Activated gamma-delta T cell treated with Interleukin-2 at 50 U/mL for 16 hours (primary cell): ENCODE results near the gene XG.
A peak's percentile ranks its signal among the peaks of the same experiment; 100 is the strongest.
"Not testable (repeated sequence)": the region's sequence is repeated elsewhere in the genome, so short reads cannot be mapped to it uniquely, and the experiment has no call there.

Experiments used
- DNase-seq: peaks from one replicate; pipeline ENCODE4 v3.0.0-alpha.2; 2020

The XG gene

DNA sequence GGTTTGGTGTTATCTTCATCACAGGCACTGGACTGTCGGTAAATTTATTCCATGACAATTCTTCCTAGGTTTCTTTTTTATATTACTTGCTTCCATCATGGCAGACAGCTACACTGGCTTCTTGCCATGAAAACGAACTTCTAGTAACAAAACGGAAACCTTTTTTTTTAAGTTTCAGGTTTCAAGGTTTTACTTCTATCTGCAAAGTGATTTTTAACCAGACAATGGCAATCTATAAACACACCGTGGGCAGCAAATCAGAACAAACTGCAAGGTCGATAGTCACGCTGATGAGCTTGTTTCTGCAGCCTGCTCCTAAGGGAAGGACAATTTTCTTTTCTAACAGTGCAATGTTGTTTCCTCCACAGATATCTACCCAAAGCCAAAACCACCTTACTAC, 29.9 kb downstream of the XG start:
- DNase-seq = no peak

- no peak for DNase-seq
Measured at GRCh38 chrX:2782171-2782570, 30.3 kb downstream of the XG start.

DNA sequence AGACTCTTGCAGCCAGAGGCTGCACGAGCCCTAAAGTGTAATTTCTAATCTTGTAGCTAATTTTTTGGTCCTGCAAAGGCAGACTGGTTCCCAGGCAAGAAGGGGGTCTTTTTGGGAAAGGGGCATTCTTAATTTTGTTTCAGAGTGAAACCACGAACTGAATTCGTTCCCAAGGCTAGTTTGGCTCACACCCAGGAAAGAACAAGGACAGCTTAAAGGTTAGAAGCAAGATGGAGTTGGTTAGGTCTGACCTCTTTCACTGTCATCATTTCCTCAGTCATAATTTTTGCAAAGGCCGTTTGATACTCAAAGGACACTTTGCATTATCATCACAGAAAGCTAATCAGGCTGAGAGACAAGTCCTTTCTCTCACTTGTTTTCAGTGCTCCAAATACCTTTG, 30.9 kb downstream of the XG start:
- DNase-seq = no peak

GRCh38 chrX:2784026-2784425, 32.2 kb downstream of the XG start:
- no peak for DNase-seq

GRCh38 chrX:2785538-2785937, 33.7 kb downstream of the XG start:
- no peak for DNase-seq

DNA sequence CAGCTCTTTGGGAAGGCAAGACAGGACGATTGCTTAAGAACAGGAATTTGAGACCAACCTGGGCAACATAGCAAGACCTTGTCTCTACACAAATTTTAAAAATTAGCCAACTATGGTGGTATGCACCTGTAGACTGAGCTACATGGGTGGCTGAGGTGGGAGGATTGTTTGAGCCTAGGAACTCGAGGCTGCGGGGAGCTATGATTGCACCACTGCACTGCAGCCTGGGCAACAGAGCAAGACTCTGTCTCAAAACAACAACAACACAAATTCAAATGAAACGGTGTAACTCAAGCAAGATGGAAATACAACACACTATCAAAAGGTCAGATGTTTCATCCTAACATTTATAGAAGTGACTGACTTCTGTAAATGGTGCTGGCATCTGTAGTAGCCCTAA, 37.1 kb downstream of the XG start:
- no peak for DNase-seq

GRCh38 chrX:2789569-2789968, 37.7 kb downstream of the XG start:
- no peak for DNase-seq

DNA sequence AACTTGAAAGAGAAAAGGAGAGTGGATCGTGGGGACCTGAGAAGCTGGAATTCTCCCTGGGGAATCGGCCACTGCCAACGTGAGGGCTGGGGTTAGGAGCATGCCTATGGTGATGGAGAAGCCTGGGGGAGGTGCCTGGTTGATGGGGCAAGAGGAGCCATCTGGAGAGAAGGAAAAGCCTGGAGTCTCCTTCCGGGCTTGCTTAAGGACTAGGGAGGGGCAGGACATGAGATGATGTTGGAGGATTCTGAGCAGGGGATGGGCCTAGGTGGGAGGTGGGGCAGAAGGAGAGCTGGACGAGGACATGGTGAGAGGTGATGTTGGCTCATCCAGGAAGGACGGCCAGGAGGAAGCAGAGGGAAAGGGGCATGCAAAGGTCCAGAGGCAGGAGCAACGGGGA, 41.9 kb downstream of the XG start:
- DNase-seq = no peak

DNA sequence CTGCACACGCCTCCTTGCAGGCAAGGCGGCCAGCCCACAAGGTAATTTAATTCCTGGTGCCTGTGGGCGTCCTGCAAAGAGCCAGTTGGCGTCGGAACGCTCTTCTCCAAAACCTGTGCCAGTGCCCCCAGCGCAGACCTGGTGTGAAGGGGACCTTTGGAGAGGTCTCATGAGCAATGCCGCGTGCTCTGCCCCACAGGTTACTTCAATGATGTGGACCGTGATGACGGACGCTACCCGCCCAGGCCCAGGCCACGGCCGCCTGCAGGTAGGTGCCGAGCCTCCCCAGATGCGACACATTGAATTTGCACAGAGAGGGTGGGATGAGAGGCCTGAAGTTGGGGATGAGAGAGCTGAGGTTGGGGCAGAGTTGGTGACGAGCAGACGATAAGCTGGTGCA, 42.5 kb downstream of the XG start:
- DNase-seq = no peak

DNA sequence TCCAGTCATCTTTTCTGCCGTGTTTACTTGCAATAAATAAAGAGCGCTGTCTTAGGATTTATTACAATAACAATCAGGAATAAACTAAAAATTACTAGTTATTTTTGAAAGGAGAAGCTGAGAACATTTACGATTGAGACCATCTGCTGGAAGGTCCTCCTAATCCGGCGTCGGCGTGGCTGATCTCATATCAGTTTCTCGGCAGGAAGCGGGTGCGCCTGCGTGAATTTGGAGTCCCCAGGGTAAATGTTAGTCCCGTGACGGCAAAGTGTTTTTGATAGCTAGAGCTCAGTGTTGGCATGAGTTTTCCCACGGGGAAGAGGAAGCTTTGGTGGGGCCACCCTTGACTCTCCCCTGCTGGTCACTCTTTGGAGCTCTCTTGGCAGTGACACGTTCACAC, 45.0 kb downstream of the XG start:
- not testable (repeated sequence) for DNase-seq

GRCh38 chrX:2799369-2799768, 47.5 kb downstream of the XG start:
- DNase-seq = no peak

DNA sequence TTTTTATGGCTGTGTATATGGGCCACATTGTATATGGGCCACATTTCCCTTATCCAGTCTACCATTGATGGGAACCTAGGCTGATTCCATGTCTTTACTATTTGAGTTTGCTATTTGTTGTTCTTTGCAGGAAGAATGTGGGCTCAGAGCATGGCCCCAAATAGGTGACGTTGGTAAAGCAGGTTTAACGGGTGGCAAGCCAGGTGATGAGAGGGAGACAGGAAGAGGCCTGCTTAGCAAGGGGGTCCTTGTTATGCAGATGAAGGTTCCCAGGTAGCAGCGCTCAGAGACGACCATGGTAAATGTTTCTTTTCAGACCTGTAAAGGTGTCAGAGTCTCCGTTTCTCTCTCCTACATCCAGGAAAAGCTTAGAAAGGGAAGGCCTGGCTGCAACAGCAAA, 48.1 kb downstream of the XG start:
- not testable (repeated sequence) for DNase-seq

GRCh38 chrX:2801223-2801622, 49.4 kb downstream of the XG start:
- no peak for DNase-seq

DNA sequence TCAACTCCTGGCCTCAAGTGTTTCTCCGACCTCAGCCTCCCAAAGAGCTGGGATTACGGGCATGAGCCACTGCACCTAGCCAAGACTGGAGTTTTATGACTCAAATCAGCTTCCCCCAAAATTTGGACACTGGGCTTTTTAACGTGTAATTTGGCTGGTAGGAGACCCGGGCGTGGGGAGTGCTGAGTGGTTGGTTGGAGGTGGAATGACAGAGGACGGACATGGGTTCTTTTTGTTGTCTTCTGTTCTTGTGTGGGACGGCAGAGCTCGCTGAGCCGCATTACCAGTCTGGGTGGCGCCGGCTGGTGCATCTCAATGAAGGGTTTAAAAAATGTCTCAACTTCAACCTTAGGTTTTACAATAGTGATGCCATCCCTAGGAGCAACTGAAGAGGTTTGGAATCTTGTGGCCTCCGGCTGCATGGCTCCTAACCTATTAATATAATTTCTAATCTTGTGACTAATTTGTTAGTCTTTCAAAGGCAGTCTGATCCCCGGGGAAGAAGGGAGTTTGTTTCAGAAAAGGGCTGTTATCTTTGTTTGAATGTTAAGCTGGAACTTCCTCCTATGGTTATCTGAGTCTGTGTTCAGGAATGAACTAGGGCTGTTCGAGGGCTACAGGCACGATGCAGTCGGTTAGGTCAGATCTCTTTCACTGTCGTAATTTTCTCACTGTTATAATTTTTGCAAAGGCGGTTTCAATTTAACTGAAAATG, 50.7 kb downstream of the XG start:
- not testable (repeated sequence) for DNase-seq

GRCh38 chrX:2803486-2803885, 51.6 kb downstream of the XG start:
- not testable (repeated sequence) for DNase-seq

GRCh38 chrX:2804106-2804843, 52.4 kb downstream of the XG start:
- not testable (repeated sequence) for DNase-seq

DNA sequence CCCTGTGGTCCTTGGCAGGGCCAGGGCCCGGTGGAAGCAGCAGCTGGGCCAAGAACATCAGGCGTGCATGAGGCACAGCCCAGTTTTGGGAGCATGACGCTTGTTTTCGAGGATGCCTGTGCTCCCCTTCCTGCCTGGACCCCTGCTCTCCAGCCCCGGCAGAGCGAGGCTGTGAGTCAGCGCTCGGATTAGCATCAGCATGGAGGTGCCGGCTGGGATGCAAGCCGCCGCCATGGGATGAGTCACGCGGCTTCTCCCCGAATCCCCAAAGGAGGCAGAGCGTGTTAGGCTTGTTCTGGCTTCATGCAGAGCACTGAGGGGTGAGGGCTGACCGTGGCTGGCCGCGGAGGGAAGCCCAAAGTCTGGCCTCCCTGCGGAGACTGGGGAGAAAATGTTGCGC, 53.0 kb downstream of the XG start:
- not testable (repeated sequence) for DNase-seq

GRCh38 chrX:2811271-2811670, 59.4 kb downstream of the XG start:
- DNase-seq = no peak

- peak; percentile 52 for DNase-seq
Measured at GRCh38 chrX:2812161-2812907, 60.5 kb downstream of the XG start.

- DNase-seq = no peak
Measured at GRCh38 chrX:2817036-2817435, 65.2 kb downstream of the XG start.

DNA sequence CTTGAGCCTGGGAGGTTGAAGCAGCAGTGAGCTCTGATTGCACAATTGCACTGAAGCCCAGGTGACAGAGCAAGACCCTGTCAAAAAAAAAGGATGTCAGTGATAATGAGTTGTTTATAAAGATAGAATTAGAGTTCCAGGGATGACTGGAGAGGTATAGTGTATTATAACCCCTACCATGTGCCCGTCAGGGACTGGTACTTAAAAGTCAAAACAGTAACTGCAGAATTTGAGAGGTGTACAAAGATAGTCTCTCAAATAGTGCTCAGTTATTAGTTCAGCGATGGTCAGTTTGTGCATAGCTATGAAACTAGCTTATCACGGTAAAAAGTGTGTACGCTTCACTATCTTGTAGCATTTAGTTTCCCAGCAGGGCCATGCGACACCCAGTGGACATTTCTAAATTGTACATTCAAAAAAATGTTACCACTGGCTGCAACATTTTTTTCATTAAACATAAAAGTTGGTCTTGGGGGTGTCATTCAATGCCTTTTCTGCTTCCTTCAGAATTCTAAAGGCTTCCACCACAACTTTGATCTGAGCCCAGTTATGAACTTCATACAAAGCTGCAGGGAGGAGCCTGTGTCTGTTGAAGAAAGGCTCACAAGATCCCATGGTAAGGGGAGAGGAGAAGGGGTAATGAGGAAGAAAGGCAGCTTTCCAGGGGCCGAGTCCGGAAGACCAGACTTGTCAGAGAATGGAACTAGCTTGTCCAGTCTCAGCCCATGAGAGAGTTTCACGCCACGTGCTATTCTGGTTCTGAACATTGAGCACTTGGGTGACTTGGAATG, 67.7 kb downstream of the XG start:
- DNase-seq = no peak

DNA sequence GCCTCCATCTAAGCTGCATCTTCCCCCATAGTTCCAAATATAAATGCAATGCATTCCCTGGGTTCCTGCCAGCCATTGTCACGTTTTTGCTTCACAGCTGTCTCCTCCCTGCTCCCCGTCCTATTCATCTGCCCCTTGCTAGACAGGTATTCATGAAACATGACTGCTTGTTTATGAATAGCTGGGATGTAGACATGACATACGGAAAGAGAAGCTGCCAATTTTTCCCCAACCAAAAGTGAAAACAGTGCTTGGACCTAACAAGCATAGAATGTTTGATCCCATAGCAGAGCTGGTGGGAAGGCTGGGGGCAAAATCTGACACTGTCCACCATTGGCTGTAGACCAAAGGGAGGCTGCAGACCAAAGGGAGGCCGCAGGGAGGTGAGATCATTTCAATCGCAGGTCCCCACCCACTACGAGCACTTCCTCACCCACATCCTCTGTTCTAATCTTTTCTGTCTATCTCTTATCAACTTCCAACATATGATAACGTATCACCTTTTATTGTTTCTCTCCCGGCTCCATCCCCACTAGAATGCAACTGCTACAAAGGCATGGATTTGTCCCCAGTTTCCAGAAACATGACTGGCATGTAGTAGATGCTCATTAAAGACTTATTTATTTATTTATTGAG, 68.4 kb downstream of the XG start:
- DNase-seq = no peak
